HCT116 (cell line): ENCODE measurements around the gene LSM7. TPM values are rescaled to one million over a fixed set of nuclear protein-coding genes. Genes with fewer than 3 reads are reported as not detected.
A peak's percentile ranks its signal among the peaks of the same experiment; 100 is the strongest.

Source experiments
- ATAC-seq: fragments of 200-7000 bp; cut with Tn5 transposase; 2 replicates; pipeline ENCODE4 v1.9.1; 2020; ENCODE audit warnings: mild to moderate bottlenecking, moderate library complexity
- BruUV-seq: library from RNA; stranded (reverse); fragments of 400-500 nt; replicated peaks from 2 replicates; lab custom pipeline; 2021; lab: Mats Ljungman, UMichigan
- CTCF ChIA-PET: fragments of 300-600 bp; sonication (Branson Sonifier 250); formaldehyde crosslinking; loops from one replicate; lab custom pipeline; 2021; ENCODE audit warnings: antibody characterized with exemption; lab: Charles Lee
- POLR2A ChIA-PET: fragments of 300-600, 350-600 bp; sonication (Branson Sonifier 250); formaldehyde crosslinking; loops from one replicate; lab custom pipeline; 2021; ENCODE audit warnings: antibody characterized with exemption; lab: Charles Lee
- RAD21 ChIA-PET, 2 experiments: fragments of 300-600 bp; sonication (Branson Sonifier 250); formaldehyde crosslinking; loops; one replicate each; lab custom pipeline; 2023; ENCODE audit warnings: low total read pairs in 2 of 2; ENCODE audit not compliant: uncharacterized antibody in 2 of 2, unreplicated experiment in 2 of 2, low non-redundant PET in 1 of 2; lab: Charles Lee
- DNase-seq: peaks from one replicate; pipeline ENCODE4 v3.0.0-alpha.2; 2010; ENCODE audit warnings: low read depth, low spot score
- H2AFZ ChIP-seq: fragments of 200-600 bp; shearing (Covaris generic), sonication (generic); 2 replicates; pipeline ENCODE4 v1.6.1; 2017; ENCODE audit warnings: low read depth, mixed run types, mixed read lengths, antibody characterized with exemption, low read length; ENCODE audit not compliant: poor library complexity, severe bottlenecking
- H3K27ac ChIP-seq: 2 replicates; pipeline ENCODE4 v1.5.1; 2012; ENCODE audit warnings: low read depth, low read length
- H3K27me3 ChIP-seq: fragments of 200-600 bp; sonication (generic); 2 replicates; pipeline ENCODE4 v1.6.1; 2016; ENCODE audit warnings: mixed run types, low read length, mixed read lengths; ENCODE audit not compliant: insufficient read depth
- H3K36me3 ChIP-seq, 2 experiments: fragments of 200-500 bp in 1 of 2; fragments of 200-600 bp in 1 of 2; sonication (Bioruptor generic) in 1 of 2; sonication (generic) in 1 of 2; 2 replicates each; pipeline versions ENCODE4 v1.5.1 to v1.6.1; 2014 to 2016; ENCODE audit warnings: low read length in 2 of 2, inconsistent platforms in 1 of 2, mixed read lengths in 1 of 2, mixed run types in 1 of 2; ENCODE audit not compliant: insufficient read depth in 2 of 2, control insufficient read depth in 1 of 2
- H3K4me1 ChIP-seq, 2 experiments: fragments of 200-600 bp in 1 of 2; sonication (generic) in 1 of 2; 2 replicates each; pipeline versions ENCODE4 v1.5.1 to v1.6.1; 2012 to 2017; ENCODE audit warnings: low read length in 2 of 2, inconsistent platforms in 1 of 2, mild to moderate bottlenecking in 1 of 2, mixed read lengths in 1 of 2, mixed run types in 1 of 2, moderate library complexity in 1 of 2; ENCODE audit not compliant: insufficient read depth in 2 of 2, control insufficient read depth in 1 of 2
- H3K4me2 ChIP-seq: fragments of 200-600 bp; sonication (generic); 2 replicates; pipeline ENCODE4 v1.6.1; 2017; ENCODE audit warnings: mixed run types, low read length, mixed read lengths
- H3K4me3 ChIP-seq, 2 experiments: fragments of 200-600 bp in 1 of 2; sonication (generic) in 1 of 2; replicated peaks in 1 of 2; 2 replicates each; pipeline ENCODE4 v1.5.1; 2011 to 2016; ENCODE audit warnings: low read length in 2 of 2, control low read depth in 1 of 2, low read depth in 1 of 2, mild to moderate bottlenecking in 1 of 2, mixed read lengths in 1 of 2, mixed run types in 1 of 2
- H3K79me2 ChIP-seq: fragments of 200-600 bp; sonication (generic); 2 replicates; pipeline ENCODE4 v1.6.1; 2017; ENCODE audit warnings: mild to moderate bottlenecking, mixed run types, low read length, moderate library complexity, mixed read lengths; ENCODE audit not compliant: insufficient read depth
- H3K9ac ChIP-seq: fragments of 200-600 bp; sonication (generic); 2 replicates; pipeline ENCODE4 v1.6.1; 2016; ENCODE audit warnings: low read length, mixed read lengths
- H3K9me2 ChIP-seq: fragments of 200-600 bp; sonication (generic), shearing (Covaris generic); 2 replicates; pipeline ENCODE4 v1.6.1; 2017; ENCODE audit warnings: mixed run types, mild to moderate bottlenecking, moderate library complexity; ENCODE audit not compliant: insufficient read depth
- H3K9me3 ChIP-seq, 2 experiments: fragments of 200-500 bp in 1 of 2; fragments of 200-600 bp in 1 of 2; sonication (Bioruptor generic) in 1 of 2; sonication (generic) in 1 of 2; 2 replicates each; pipeline ENCODE4 v1.6.1; 2014 to 2017; ENCODE audit warnings: low read length in 2 of 2, mixed read lengths in 2 of 2, inconsistent platforms in 1 of 2, low read depth in 1 of 2, mild to moderate bottlenecking in 1 of 2, mixed run types in 1 of 2, moderate library complexity in 1 of 2; ENCODE audit not compliant: control insufficient read depth in 1 of 2, insufficient read depth in 1 of 2
- H4K20me1 ChIP-seq: fragments of 200-600 bp; sonication (generic), shearing (Covaris generic); 2 replicates; pipeline ENCODE4 v1.6.1; 2017; ENCODE audit warnings: mixed run types, mild to moderate bottlenecking, moderate library complexity; ENCODE audit not compliant: insufficient read depth
- ATF3 ChIP-seq: IDR thresholded peaks from 2 replicates; pipeline ENCODE4 v1.6.1; 2012
- CBX3 ChIP-seq: IDR thresholded peaks from 2 replicates; pipeline ENCODE4 v1.6.1; 2012; ENCODE audit warnings: low read depth
- FOSL1 ChIP-seq: IDR thresholded peaks from 2 replicates; pipeline ENCODE4 v1.6.1; 2012; ENCODE audit warnings: low read depth
- JUND ChIP-seq: IDR thresholded peaks from 2 replicates; pipeline ENCODE4 v1.6.1; 2012
- POLR2A ChIP-seq: IDR thresholded peaks from 2 replicates; pipeline ENCODE4 v1.7.0; 2011; ENCODE audit warnings: borderline replicate concordance; ENCODE audit not compliant: insufficient read depth, insufficient read length; ENCODE audit errors: extremely low read depth
- RAD21 ChIP-seq: IDR thresholded peaks from 2 replicates; pipeline ENCODE4 v1.6.1; 2012; ENCODE audit warnings: low read depth, mild to moderate bottlenecking
- SIN3A ChIP-seq: IDR thresholded peaks from 2 replicates; pipeline ENCODE4 v1.6.1; 2012; ENCODE audit warnings: low read depth
- SP1 ChIP-seq: IDR thresholded peaks from 2 replicates; pipeline ENCODE4 v1.6.1; 2012; ENCODE audit warnings: low read depth
- YY1 ChIP-seq: IDR thresholded peaks from 2 replicates; pipeline ENCODE4 v1.6.1; 2011; ENCODE audit warnings: low read length, low read depth, moderate library complexity, mild to moderate bottlenecking; ENCODE audit not compliant: insufficient replicate concordance; ENCODE audit errors: extremely low read depth
- ZBTB33 ChIP-seq: IDR thresholded peaks from 2 replicates; pipeline ENCODE4 v1.6.1; 2011; ENCODE audit warnings: mild to moderate bottlenecking, low read length, moderate library complexity; ENCODE audit not compliant: insufficient replicate concordance; ENCODE audit errors: extremely low read depth
- ZNF274 ChIP-seq: fragments of 200-500 bp; sonication (Bioruptor generic); IDR thresholded peaks from 2 replicates; pipeline ENCODE4 v1.6.1; 2014; ENCODE audit warnings: mild to moderate bottlenecking, low read depth, low read length, inconsistent platforms
- intact Hi-C: fragments of 100-400 bp; cut with micrococcal nuclease; formaldehyde crosslinking; loops from 2 replicates; pipeline ENCODE4 v1.10.0; 2022
- total RNA-seq: library from RNA; stranded (reverse); gene quantifications from one replicate; pipeline ENCODE4 v1.2.1, GENCODE V29; 2021; ENCODE audit not compliant: unreplicated experiment
- TF ChIP-seq, protein P1 (sequence below), 3 experiments: fragments of 200-600 bp in 1 of 3; sonication (generic) in 1 of 3; IDR thresholded peaks in 2 of 3; conservative IDR thresholded peaks in 1 of 3; 2 replicates each; pipeline ENCODE4 v1.5.1; 2012 to 2017; ENCODE audit warnings: low read depth in 2 of 3, low read length in 2 of 3, antibody characterized with exemption in 1 of 3, borderline replicate concordance in 1 of 3, control low read depth in 1 of 3, mild to moderate bottlenecking in 1 of 3, mixed read lengths in 1 of 3, mixed run types in 1 of 3, moderate library complexity in 1 of 3; ENCODE audit not compliant: insufficient read depth in 1 of 3

Gene LSM7
- total RNA-seq, 1 experiment from 2014 or later = 190 TPM

DNA sequence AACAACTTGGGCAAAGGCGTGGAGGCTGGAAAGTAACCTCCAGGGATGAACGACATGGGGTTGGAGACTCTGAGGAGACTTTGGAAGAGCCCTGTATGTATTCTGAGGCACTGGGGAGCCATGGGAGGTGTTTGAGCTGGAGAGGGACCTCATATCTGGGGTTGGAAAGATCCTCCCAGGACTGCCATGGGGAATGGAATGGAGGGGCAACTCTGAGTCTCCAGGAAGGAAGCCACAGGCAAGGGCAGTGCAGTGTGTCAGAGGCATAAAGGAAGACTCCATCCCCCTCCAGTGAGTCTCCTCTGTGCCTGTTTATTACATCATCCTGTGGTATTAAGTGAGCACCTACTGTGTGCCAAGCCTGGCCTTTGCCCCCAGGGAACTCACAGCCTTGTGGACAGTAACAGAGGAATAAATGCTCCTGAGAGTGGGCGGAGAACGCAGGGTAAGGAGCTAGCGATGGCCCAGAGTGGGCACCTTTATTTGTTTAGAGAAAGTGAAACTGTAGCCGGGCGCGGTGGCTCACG, 54.1 kb downstream of the LSM7 start:
- H3K79me2 ChIP-seq = peaks cover 51% of the 10 kb centered on the region
- TF ChIP-seq ZNF274 (no peak), CBX3 (no peak)
- ChIA-PET POLR2A (interaction anchor here (0.8 kb wide), 1 partner anchor 111 kb away, joined by 6 read pairs; no protein-coding TSS in a partner anchor), RAD21 (interaction anchor here in 1 of 2 experiments (0.6 kb wide), 1 partner anchor 114 kb away, joined by 4 read pairs; no protein-coding TSS in a partner anchor), CTCF (interaction anchor here (0.9 to 1.9 kb wide), 4 partner anchors 8 to 337 kb away, joined by 3 to 10 read pairs (median 4); no protein-coding TSS in a partner anchor)
- H3K27ac ChIP-seq = peak overlapping the region; percentile 66
- peak overlapping the region; percentile 52 for H3K9ac ChIP-seq
- H3K9me2 ChIP-seq = no peaks in the 10 kb centered on the region
- H3K4me3 ChIP-seq = peak overlapping the region in 1 of 2 experiments; percentile 38; a peak in 1 of 4 replicates
- H3K36me3 ChIP-seq = peaks cover 14 to 28% of the 10 kb centered on the region in 2 experiments; a peak in 2 of 4 replicates
- H2AFZ ChIP-seq = no peak overlapping the region
- intact Hi-C loops = no loop called here
- H3K4me2 ChIP-seq = peak overlapping the region; percentile 68
- no peaks in the 10 kb centered on the region for H3K27me3 ChIP-seq
- peaks cover 9 to 52% of the 10 kb centered on the region in 2 experiments for H3K4me1 ChIP-seq
- peaks cover 18% of the 10 kb centered on the region; the same call in 1 of the 2 replicates for H4K20me1 ChIP-seq
- no peak for DNase-seq
- BruUV-seq = no TSS peak
- no peak for ATAC-seq
- H3K9me3 ChIP-seq = no peaks in the 10 kb centered on the region

DNA sequence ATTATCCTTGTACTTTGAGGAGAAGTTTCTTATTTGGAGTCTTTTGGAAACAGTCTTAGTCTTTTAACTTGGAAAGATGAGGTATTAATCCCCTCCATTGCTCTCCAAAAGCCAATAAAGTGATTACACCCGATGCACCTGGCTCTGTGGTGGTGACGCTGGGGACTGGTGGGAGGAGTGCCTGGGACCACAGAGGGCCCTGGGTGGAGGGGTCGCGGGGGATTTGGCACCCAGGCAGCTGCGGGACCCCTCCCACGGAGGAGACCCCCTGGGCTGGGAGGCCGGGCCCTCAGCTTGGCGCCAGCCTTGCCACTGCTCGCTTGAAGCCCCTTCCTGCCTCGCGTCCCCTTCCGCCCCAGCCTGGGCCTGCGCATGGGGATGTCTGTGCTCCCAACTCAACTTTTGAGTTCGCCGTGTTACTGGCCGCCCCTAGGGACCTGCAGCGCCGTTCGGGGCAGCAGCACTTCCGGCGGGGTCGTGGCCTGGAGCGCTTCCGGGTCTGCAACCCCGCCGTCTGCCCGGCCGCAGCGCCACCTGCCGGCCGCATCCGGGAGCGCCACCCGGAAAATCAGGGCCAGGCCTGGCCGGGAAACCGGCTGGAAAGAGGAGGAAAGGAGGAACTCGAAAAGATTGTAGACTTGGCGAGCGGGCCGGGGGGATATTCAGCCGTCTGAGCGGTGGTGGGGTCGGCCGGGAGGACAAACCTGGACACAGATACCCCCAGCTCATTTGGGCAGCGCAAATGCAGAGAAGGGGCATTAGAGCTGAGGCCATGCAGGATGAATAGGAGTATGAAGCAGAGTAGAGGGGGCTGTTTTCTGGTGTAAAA, 54.8 kb downstream of the LSM7 start:
- BruUV-seq = no TSS peak
- Histone ChIP-seq H3K36me3 (peaks cover 14 to 28% of the 10 kb centered on the region in 2 experiments; a peak in 2 of 4 replicates), H2AFZ (no peak overlapping the region), H3K9me2 (no peaks in the 10 kb centered on the region), H3K79me2 (peaks cover 51% of the 10 kb centered on the region), H4K20me1 (peaks cover 18% of the 10 kb centered on the region; the same call in 1 of the 2 replicates), H3K4me1 (peaks cover 11 to 57% of the 10 kb centered on the region in 2 experiments), H3K4me3 (peak overlapping the region; percentile 34 to 38), H3K27me3 (no peaks in the 10 kb centered on the region), H3K4me2 (peak overlapping the region; percentile 68), H3K9me3 (no peaks in the 10 kb centered on the region), H3K9ac (peak overlapping the region; percentile 52), H3K27ac (peak overlapping the region; percentile 66)
- RAD21 ChIA-PET = no interaction called here
- POLR2A ChIA-PET = no interaction called here
- ATAC-seq = peak; percentile 52
- peak; percentile 59 for DNase-seq
- intact Hi-C loops = loop anchor here (1.0 kb wide), 2 partner anchors 37 to 117 kb away; partner anchors contain the start of genes PLEKHJ1 and SF3A2
- CTCF ChIA-PET = interaction anchor here (1.3 to 1.9 kb wide), 2 partner anchors 118 to 338 kb away, joined by 3 to 10 read pairs; no protein-coding TSS in a partner anchor
- TF ChIP-seq POLR2A = no peak
- peak; percentile 76 for TF ChIP-seq YY1
- TF ChIP-seq, protein P1, sequence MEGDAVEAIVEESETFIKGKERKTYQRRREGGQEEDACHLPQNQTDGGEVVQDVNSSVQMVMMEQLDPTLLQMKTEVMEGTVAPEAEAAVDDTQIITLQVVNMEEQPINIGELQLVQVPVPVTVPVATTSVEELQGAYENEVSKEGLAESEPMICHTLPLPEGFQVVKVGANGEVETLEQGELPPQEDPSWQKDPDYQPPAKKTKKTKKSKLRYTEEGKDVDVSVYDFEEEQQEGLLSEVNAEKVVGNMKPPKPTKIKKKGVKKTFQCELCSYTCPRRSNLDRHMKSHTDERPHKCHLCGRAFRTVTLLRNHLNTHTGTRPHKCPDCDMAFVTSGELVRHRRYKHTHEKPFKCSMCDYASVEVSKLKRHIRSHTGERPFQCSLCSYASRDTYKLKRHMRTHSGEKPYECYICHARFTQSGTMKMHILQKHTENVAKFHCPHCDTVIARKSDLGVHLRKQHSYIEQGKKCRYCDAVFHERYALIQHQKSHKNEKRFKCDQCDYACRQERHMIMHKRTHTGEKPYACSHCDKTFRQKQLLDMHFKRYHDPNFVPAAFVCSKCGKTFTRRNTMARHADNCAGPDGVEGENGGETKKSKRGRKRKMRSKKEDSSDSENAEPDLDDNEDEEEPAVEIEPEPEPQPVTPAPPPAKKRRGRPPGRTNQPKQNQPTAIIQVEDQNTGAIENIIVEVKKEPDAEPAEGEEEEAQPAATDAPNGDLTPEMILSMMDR (IDR thresholded peaks at IDR 0.05 in 2 of 3, conservative IDR thresholded peaks at IDR 0.05 in 1 of 3; ENCODE audit: borderline replicate concordance in 1 of 3, insufficient read depth in 1 of 3, low read depth in 2 of 3, low read length in 2 of 3) = peak; percentile 88 to 94 (median 94)
- TF ChIP-seq CBX3 = no peak
- no peak for TF ChIP-seq ZBTB33
- TF ChIP-seq SP1 = no peak
- TF ChIP-seq ATF3 = no peak
- TF ChIP-seq FOSL1 = no peak
- peak; percentile 40 for TF ChIP-seq JUND
- peak; percentile 53; the same call in 1 of the 2 replicates for TF ChIP-seq SIN3A
- peak; percentile 74 for TF ChIP-seq RAD21
- TF ChIP-seq ZNF274 = no peak
